SU-DHL-6 (cell line): ENCODE measurements around the gene EMC7.

Experiments
- EZH2phosphoT487 ChIP-seq: fragments of 200-600 bp; sonication (generic), shearing (Covaris generic); conservative IDR thresholded peaks from 2 replicates; pipeline ENCODE4 v1.6.1; 2018; ENCODE audit warnings: mild to moderate bottlenecking, antibody characterized with exemption, low read length, moderate library complexity, mixed read lengths
- TF ChIP-seq, protein P1 (sequence below): fragments of 200-600 bp; sonication (generic); IDR thresholded peaks from one replicate; pipeline ENCODE4 v1.5.1; 2017; ENCODE audit warnings: antibody characterized with exemption, mild to moderate bottlenecking, low read length, moderate library complexity; ENCODE audit not compliant: insufficient read depth, poor library complexity, severe bottlenecking

DNA sequence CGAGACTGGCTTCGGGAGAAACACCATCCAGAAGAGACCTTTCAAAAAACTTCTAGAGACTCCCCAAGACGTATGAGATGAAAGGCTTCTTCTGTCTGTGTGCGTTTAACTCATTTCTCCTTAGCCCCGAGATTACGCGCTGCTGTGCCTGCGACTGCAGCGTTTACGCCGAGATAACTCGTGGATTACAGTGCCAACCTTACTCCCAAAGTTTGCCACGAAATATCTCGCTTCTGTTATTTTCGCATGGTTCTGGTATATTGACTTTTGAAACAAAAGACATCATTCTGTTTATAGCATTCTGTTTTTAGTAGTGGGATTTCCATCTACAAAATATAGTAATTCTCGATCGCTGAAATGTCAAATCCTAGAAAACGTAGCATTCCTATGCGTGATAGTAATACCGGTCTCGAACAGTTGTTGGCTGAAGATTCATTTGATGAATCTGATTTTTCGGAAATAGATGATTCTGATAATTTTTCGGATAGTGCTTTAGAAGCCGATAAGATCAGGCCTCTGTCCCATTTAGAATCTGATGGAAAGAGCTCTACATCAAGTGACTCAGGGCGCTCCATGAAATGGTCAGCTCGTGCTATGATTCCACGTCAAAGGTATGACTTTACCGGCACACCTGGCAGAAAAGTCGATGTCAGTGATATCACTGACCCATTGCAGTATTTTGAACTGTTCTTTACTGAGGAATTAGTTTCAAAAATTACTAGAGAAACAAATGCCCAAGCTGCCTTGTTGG is 688 bp upstream of the EMC7 start:
- TF ChIP-seq, protein P1, sequence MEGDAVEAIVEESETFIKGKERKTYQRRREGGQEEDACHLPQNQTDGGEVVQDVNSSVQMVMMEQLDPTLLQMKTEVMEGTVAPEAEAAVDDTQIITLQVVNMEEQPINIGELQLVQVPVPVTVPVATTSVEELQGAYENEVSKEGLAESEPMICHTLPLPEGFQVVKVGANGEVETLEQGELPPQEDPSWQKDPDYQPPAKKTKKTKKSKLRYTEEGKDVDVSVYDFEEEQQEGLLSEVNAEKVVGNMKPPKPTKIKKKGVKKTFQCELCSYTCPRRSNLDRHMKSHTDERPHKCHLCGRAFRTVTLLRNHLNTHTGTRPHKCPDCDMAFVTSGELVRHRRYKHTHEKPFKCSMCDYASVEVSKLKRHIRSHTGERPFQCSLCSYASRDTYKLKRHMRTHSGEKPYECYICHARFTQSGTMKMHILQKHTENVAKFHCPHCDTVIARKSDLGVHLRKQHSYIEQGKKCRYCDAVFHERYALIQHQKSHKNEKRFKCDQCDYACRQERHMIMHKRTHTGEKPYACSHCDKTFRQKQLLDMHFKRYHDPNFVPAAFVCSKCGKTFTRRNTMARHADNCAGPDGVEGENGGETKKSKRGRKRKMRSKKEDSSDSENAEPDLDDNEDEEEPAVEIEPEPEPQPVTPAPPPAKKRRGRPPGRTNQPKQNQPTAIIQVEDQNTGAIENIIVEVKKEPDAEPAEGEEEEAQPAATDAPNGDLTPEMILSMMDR = no peak
- no peak for TF ChIP-seq EZH2phosphoT487
